Activated naive CD4-positive, alpha-beta T cell treated with anti-CD3 and anti-CD28 coated beads, Interleukin-2, amount 10 ng/mL, durations not matched to agents 7 days and 5 days (primary cell): ENCODE results near the gene C2CD4B.

Source experiments
- CTCF ChIA-PET: fragments of 350-600 bp; sonication (Branson Sonifier 250); formaldehyde crosslinking; loops from one replicate; lab custom pipeline; 2021; ENCODE audit warnings: antibody characterized with exemption; lab: Charles Lee
- DNase-seq: peaks from one replicate; pipeline ENCODE4 v3.0.0-alpha.2; 2020
- H3K27ac Mint-ChIP-seq: one replicate; pipeline ENCODE4 v1.8.0; 2021; ENCODE audit warnings: mild to moderate bottlenecking, moderate library complexity, mixed read lengths
- H3K27me3 Mint-ChIP-seq: one replicate; pipeline ENCODE4 v1.8.0; 2021; ENCODE audit warnings: mild to moderate bottlenecking, mixed read lengths
- H3K36me3 Mint-ChIP-seq: one replicate; pipeline ENCODE4 v1.8.0; 2021; ENCODE audit warnings: mixed read lengths
- H3K4me1 Mint-ChIP-seq: one replicate; pipeline ENCODE4 v1.8.0; 2021; ENCODE audit warnings: mixed read lengths
- H3K4me3 Mint-ChIP-seq: one replicate; pipeline ENCODE4 v1.8.0; 2021; ENCODE audit warnings: mild to moderate bottlenecking, moderate library complexity, mixed read lengths
- H3K9me3 Mint-ChIP-seq: one replicate; pipeline ENCODE4 v1.8.0; 2021; ENCODE audit warnings: mixed read lengths

C2CD4B gene

DNA sequence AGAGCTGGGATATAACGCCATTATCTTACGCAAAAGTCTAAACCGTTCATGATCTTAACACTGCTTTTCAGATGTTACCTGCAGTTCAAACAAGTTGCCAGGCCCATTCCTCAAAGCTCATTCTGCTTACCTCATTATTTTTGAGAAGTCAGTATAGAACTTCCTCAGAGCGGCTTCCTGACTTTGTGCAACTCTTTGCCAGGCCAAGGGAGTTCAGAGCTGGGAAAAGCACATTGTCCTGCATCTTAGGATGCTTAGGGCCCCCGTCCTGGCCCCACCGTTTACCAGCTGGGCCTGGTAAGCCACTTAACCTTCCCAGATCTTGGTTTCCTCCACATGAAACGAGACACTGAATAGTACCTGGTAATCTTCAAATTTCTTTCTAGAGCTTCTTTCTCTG lies 6.8 kb upstream of the C2CD4B start:
- no peaks in the 10 kb centered on the region for H3K9me3 Mint-ChIP-seq

GRCh38 chr15:62165793-62166375 lies 799 bp upstream of the C2CD4B start:
- Mint-ChIP-seq H3K9me3 (no peaks in the 10 kb centered on the region), H3K4me1 (peaks cover 13% of the 10 kb centered on the region), H3K27me3 (peaks cover 77% of the 10 kb centered on the region), H3K4me3 (no peak overlapping the region), H3K36me3 (no peaks in the 10 kb centered on the region), H3K27ac (no peak overlapping the region)
- DNase-seq, result no peak
- CTCF ChIA-PET, result no interaction called here

More for the DNA sequence above, 6.8 kb upstream of the C2CD4B start:
- peaks cover 43% of the 10 kb centered on the region for H3K27me3 Mint-ChIP-seq
- H3K27ac Mint-ChIP-seq, result no peak overlapping the region
- no peak for DNase-seq
- H3K36me3 Mint-ChIP-seq, result no peaks in the 10 kb centered on the region
- CTCF ChIA-PET, result interaction anchor here (2.1 kb wide), 1 partner anchor 9 kb away, joined by 6 read pairs; no protein-coding TSS in a partner anchor
- no peaks in the 10 kb centered on the region for H3K4me1 Mint-ChIP-seq
- no peak overlapping the region for H3K4me3 Mint-ChIP-seq

DNA sequence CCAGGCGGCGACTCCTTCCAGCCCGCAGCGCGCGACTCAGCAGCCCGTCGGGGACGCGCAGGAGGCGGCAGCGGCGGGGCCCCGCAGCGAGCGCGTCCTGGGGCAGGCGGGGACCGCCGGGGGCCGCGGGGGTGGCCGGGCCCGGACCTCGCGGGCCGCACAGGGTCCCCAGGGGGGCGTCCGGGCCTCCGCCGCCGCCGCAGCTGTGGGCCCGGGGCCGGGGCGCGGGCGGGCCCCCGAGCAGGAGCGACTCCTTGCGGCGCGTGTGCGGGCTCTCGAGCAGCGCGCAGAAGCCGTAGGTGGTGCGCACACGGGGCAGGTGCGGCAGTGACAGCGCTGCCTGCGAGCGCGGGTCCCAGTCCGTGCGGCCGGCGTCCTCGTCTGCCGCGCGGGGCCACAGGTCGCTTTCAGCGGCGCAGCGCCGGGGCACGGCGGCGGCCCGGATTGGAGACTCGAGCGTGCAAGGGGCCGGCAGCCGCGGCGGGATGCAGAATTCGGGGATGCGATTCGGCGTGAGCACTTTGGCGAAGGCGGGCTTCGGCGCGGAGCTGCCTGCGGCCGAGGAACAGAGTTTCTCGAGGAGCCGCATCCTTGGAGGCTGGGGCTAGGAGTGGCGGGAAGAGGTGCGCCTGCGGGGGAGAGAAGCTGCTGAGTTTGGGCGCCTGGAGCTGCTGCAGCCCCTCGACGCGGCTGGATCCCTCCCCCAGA lies 535 bp downstream of the C2CD4B start:
- DNase-seq, result no peak
- H3K9me3 Mint-ChIP-seq, result no peaks in the 10 kb centered on the region
- H3K27ac Mint-ChIP-seq, result no peak overlapping the region
- peaks cover 13% of the 10 kb centered on the region for H3K4me1 Mint-ChIP-seq
- H3K4me3 Mint-ChIP-seq, result peak overlapping the region; percentile 68
- CTCF ChIA-PET, result interaction anchor here (0.8 to 1.0 kb wide), 2 partner anchors 93 to 95 kb away, joined by 3 read pairs; no protein-coding TSS in a partner anchor
- no peaks in the 10 kb centered on the region for H3K36me3 Mint-ChIP-seq
- H3K27me3 Mint-ChIP-seq, result peaks cover 85% of the 10 kb centered on the region

DNA sequence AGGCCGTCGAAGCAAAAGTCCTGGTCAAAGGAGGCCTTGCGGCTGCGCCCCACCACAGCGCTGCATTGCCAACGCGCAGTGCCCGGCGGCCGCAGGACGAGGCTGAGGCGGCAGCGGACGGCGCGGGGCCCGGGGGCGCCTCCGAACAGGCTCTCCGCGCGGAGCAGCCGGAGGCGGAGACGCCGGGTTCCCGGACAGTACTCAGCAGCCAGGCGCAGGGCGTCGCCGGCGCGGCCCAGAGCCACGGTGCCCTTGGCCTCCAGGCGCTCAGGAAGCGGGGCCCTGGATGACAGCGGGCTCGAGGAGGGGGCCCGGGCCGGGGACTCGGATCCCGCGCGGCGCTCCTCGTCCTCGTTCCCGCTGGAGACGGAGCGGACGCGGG lies 1.1 kb downstream of the C2CD4B start:
- Mint-ChIP-seq H3K27me3 (peaks cover 85% of the 10 kb centered on the region), H3K4me3 (no peak overlapping the region), H3K4me1 (peaks cover 13% of the 10 kb centered on the region), H3K36me3 (no peaks in the 10 kb centered on the region), H3K27ac (no peak overlapping the region), H3K9me3 (no peaks in the 10 kb centered on the region)
- CTCF ChIA-PET, result no interaction called here
- no peak for DNase-seq

DNA sequence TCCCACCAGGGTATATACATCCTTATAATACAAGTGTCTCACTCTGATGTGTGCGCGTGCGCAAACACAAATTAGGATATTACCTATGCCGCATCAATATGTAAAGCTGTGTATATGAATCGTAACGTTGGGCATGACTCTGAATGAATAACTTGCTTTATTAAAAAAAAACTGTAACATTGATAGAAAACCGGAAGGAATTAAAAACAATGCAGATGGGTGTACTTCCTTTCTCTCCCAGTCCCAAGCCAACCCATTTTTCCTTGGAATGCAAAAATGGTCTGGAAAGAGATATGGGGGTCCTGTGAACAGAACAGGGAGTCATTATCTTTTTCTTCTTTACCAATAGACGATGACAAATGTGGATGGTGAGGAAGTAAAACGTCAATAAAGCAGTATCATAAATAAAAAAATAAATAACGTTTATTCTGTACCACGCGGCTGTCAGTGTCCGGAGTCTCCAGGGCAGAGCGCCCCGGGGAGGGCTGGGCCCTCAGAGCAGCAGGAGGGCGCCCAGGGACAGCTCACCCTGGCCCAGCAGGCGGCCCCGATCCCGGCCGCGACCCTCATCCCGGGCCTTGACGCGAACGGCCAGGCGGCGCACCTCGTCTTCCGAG lies 1.6 kb downstream of the C2CD4B start:
- CTCF ChIA-PET, result interaction anchor here (1.1 to 1.2 kb wide), 2 partner anchors 8 to 76 kb away, joined by 3 to 6 read pairs; no protein-coding TSS in a partner anchor
- Mint-ChIP-seq H3K27ac (no peak overlapping the region), H3K36me3 (no peaks in the 10 kb centered on the region), H3K4me1 (peaks cover 13% of the 10 kb centered on the region), H3K9me3 (peaks cover 2% of the 10 kb centered on the region), H3K4me3 (peak overlapping the region; percentile 50), H3K27me3 (peaks cover 81% of the 10 kb centered on the region)
- DNase-seq, result no peak

- CTCF ChIA-PET, result no interaction called here
- H3K27ac Mint-ChIP-seq, result no peak overlapping the region
- no peak overlapping the region for H3K4me3 Mint-ChIP-seq
- H3K9me3 Mint-ChIP-seq, result peaks cover 8% of the 10 kb centered on the region
- peaks cover 1% of the 10 kb centered on the region for H3K36me3 Mint-ChIP-seq
- H3K4me1 Mint-ChIP-seq, result no peaks in the 10 kb centered on the region
- DNase-seq, result no peak
- H3K27me3 Mint-ChIP-seq, result peaks cover 4% of the 10 kb centered on the region
Observed at GRCh38 chr15:62153228-62153627, 11.9 kb downstream of the C2CD4B start.

DNA sequence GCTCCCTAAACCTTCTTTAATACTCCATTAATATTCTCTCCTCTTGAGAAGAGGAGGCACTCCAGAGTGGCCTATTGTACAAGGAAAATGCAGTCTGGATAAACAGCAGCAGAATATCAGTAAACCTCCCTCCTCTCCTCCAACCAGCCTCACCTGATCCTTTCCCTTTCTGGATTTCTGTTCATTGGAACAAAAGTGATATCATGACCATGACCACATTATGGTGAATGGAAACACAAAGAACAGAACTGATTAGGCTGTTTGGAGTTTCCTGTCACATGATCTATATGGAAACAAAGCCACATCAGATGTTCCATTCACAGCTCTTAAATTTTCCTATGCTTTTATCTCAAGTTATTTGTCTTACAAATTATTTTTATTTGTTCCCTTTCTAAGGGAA lies 14.6 kb downstream of the C2CD4B start:
- Mint-ChIP-seq H3K36me3 (no peaks in the 10 kb centered on the region), H3K4me1 (no peaks in the 10 kb centered on the region), H3K27me3 (peaks cover 4% of the 10 kb centered on the region), H3K9me3 (no peaks in the 10 kb centered on the region), H3K4me3 (no peak overlapping the region), H3K27ac (no peak overlapping the region)
- CTCF ChIA-PET, result interaction anchor here (0.9 to 1.0 kb wide), 2 partner anchors 10 to 24 kb away, joined by 3 to 4 read pairs; no protein-coding TSS in a partner anchor
- DNase-seq, result no peak

DNA sequence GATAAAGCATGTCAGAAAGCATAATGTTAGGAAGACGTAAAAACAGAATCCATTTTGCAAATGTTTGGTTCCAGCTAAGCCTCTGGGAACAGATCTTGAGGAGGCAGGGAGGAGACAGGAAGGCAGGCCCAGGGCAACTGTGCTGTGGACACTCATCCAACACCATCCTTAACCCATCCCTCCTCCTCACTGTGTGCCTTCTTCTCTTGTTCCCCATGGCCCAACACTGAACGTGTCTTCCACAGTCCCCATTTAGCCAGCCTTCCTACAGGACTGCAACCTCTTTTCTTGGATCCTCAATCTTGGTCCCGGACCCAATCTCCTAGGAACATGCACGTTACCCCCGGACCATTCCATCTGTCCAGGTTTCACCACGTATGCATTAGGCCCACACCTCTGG lies 15.4 kb downstream of the C2CD4B start:
- no peak for DNase-seq
- H3K9me3 Mint-ChIP-seq, result no peaks in the 10 kb centered on the region
- H3K27ac Mint-ChIP-seq, result no peak overlapping the region
- no peaks in the 10 kb centered on the region for H3K4me1 Mint-ChIP-seq
- H3K36me3 Mint-ChIP-seq, result no peaks in the 10 kb centered on the region
- H3K27me3 Mint-ChIP-seq, result peaks cover 4% of the 10 kb centered on the region
- CTCF ChIA-PET, result interaction anchor here (1.0 kb wide), 1 partner anchor 10 kb away, joined by 3 read pairs; no protein-coding TSS in a partner anchor
- H3K4me3 Mint-ChIP-seq, result no peak overlapping the region

DNA sequence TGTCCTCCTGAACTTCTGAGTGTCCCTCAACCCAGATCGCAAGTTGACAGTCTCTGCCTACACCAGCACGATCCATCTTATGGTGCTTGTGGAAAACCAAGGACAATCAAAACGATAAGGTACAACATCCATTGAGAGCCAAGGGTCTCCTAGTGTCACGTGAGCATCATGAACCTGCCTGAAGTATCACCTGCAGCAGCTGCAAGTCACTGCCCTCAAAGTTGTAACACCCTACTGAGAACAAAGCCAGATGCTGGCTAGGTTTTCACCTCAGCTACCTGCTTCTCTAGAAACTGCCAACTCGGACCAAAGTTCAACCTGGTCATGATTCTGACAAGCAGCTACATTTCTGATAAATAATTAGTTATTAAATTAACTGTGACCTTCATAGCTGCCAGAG lies 17.5 kb downstream of the C2CD4B start:
- CTCF ChIA-PET, result interaction anchor here (0.7 kb wide), 2 partner anchors 23 to 912 kb away, joined by 3 read pairs; no protein-coding TSS in a partner anchor
- no peaks in the 10 kb centered on the region for H3K4me1 Mint-ChIP-seq
- no peak overlapping the region for H3K4me3 Mint-ChIP-seq

DNA sequence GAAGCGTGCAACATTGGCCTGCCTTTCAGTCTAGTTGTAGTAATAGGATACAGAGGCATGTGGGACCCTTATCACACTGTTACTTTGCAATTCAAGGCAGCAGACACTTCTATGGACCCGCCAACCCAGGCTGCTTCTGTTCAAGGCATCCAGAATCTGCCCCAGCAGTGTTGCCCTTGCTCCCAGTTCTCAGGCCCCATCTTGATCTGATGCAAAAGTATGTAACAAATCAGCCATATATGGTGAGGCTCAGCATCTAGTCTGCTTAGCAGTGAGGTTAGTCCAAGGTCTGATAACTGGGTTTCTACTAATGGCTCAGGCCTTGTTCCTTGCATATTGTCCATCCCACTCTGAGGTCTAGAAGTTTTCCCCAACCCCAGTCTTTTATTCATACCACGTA lies 17.9 kb downstream of the C2CD4B start:
- peaks cover 4% of the 10 kb centered on the region for H3K27me3 Mint-ChIP-seq
- no peak for DNase-seq
- peak overlapping the region; percentile 59 for H3K27ac Mint-ChIP-seq
- no peak overlapping the region for H3K4me3 Mint-ChIP-seq
- no peaks in the 10 kb centered on the region for H3K36me3 Mint-ChIP-seq
- no peaks in the 10 kb centered on the region for H3K9me3 Mint-ChIP-seq
- H3K4me1 Mint-ChIP-seq, result no peaks in the 10 kb centered on the region
- CTCF ChIA-PET, result interaction anchor here (0.7 kb wide), 2 partner anchors 23 to 912 kb away, joined by 3 read pairs; no protein-coding TSS in a partner anchor

More for the DNA sequence above, 17.5 kb downstream of the C2CD4B start:
- no peak for DNase-seq
- H3K36me3 Mint-ChIP-seq, result no peaks in the 10 kb centered on the region
- H3K27ac Mint-ChIP-seq, result peak overlapping the region; percentile 59
- peaks cover 4% of the 10 kb centered on the region for H3K27me3 Mint-ChIP-seq
- no peaks in the 10 kb centered on the region for H3K9me3 Mint-ChIP-seq

GRCh38 chr15:62145015-62145735 lies 19.9 kb downstream of the C2CD4B start:
- CTCF ChIA-PET, result no interaction called here
- no peak overlapping the region for H3K4me3 Mint-ChIP-seq

DNA sequence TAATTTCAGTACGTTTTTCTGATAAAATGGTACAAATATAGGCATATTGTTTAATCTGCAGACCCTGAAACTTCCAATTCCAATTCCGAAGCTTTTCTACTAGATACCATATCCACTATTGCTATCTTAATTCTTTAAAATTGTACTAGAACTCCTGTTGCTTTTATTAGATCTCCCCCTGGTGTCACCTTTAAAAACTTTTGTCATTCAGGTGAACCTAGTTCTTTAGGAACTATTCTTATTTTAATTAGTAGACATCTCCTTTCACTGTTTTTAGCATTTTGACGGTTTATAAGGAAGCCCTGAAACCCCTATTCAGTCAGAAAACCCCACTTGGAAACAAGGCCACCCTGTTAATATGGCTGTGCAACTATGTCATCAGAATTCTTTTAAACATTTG lies 22.3 kb downstream of the C2CD4B start:
- Mint-ChIP-seq H3K9me3 (no peaks in the 10 kb centered on the region), H3K27me3 (no peaks in the 10 kb centered on the region), H3K4me3 (no peak overlapping the region), H3K36me3 (no peaks in the 10 kb centered on the region), H3K4me1 (peaks cover 3% of the 10 kb centered on the region), H3K27ac (no peak overlapping the region)
- no peak for DNase-seq
- CTCF ChIA-PET, result interaction anchor here (0.5 to 2.9 kb wide), 3 partner anchors 18 to 181 kb away, joined by 3 to 14 read pairs (median 3); no protein-coding TSS in a partner anchor

More at GRCh38 chr15:62145015-62145735, 19.9 kb downstream of the C2CD4B start:
- Mint-ChIP-seq H3K27ac (no peak overlapping the region), H3K27me3 (no peaks in the 10 kb centered on the region), H3K4me1 (peaks cover 3% of the 10 kb centered on the region), H3K36me3 (no peaks in the 10 kb centered on the region), H3K9me3 (no peaks in the 10 kb centered on the region)
- DNase-seq, result no peak

DNA sequence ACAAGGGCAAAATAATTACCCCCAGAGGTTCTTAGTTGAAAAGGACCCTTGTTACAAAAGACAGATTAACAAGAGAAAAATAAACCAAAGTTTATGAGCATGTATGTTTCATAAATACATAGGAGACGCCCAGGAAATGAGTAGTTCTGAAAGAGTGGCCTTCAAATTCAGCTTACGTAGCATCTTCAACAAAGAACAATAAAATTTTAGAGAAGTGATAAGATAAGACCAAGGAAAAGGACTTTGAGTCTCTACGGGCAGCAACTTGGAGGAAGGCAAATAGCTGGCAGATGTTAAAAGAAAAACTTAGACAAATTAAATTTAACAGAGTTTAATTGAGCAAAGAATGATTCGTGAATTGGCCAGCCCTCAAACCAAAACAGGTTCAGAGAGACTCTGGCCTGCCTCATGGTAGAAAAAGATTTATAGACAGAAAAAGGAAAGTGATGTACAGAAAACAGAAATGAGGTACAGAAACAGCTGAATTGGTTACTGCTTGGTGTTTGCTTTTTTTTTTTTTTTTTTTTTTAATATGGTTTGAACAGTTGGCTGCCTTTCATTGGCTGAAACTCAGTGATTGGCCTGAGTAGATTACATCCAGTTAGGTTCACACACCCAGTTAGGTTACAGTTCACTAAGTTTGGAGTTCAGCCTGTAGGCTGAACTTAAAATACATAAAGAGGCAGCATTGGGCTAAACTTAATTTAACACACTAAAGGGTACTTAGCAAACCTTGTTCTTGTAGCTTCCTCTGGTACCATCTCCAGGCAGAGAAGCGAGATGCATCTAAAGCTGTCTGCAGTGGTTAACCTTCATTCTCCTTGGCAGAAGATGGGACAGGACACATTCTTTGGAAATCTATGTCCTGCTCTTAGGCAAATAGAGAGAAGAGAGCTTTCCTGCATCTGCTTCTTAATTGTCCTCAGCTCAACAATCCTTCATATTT lies 23.2 kb downstream of the C2CD4B start:
- Mint-ChIP-seq H3K4me3 (no peak overlapping the region), H3K36me3 (no peaks in the 10 kb centered on the region), H3K4me1 (peaks cover 3% of the 10 kb centered on the region), H3K27ac (no peak overlapping the region), H3K27me3 (no peaks in the 10 kb centered on the region), H3K9me3 (no peaks in the 10 kb centered on the region)
- no peak for DNase-seq
- CTCF ChIA-PET, result interaction anchor here (0.8 to 2.9 kb wide), 5 partner anchors 17 to 251 kb away, joined by 3 to 14 read pairs (median 3); no protein-coding TSS in a partner anchor
